Lower leg skin (tissue), 4 donors: ENCODE measurements around the gene SEMA5B. TPM values are rescaled to one million over a fixed set of nuclear protein-coding genes. Genes with fewer than 3 reads are reported as not detected.

Source experiments
- DNase-seq, 2 donors: peaks; one replicate each; pipeline ENCODE4 v3.0.0-alpha.2; 2019; ENCODE audit warnings: low spot score in 2 of 2
- H3K4me3 ChIP-seq: fragments of 200-600 bp; sonication (generic); 2 replicates; pipeline ENCODE4 v1.5.1; 2017; ENCODE audit warnings: mild to moderate bottlenecking, low read depth; ENCODE audit not compliant: poor library complexity, severe bottlenecking
- POLR2A ChIP-seq, 2 donors: fragments of 450-650 bp; IDR thresholded peaks; one replicate each; pipeline ENCODE4 v1.6.1; 2016 to 2017; ENCODE audit warnings: antibody characterized with exemption in 2 of 2, mild to moderate bottlenecking in 1 of 2, moderate library complexity in 1 of 2
- WGBS, 2 donors: methylation state at CpG; one replicate each; pipeline ENCODE4 v1.1.5; 2018; 5-methylcytosine and 5-hydroxymethylcytosine counted together
- intact Hi-C: fragments of 100-400 bp; cut with DNase I; formaldehyde crosslinking; loops from one replicate; pipeline ENCODE4 v1.15.0; 2023; ENCODE audit warnings: low total_unique reads
- total RNA-seq, 4 donors: library from RNA; depleted of rRNA; stranded (reverse); fragments of >200 nt; gene quantifications; one replicate each; pipeline ENCODE4 v1.1.0, GENCODE V29; 2016
- TF ChIP-seq, protein P1 (sequence below), 3 donors: fragments of 450-650 bp; IDR thresholded peaks; one replicate each; pipeline ENCODE4 v1.5.1; 2016; ENCODE audit warnings: antibody characterized with exemption in 3 of 3, mild to moderate bottlenecking in 3 of 3, moderate library complexity in 2 of 3

SEMA5B gene
- total RNA-seq, 4 donors from 2014 or later, result 0.21 to 1.8 (median 0.61) TPM

DNA sequence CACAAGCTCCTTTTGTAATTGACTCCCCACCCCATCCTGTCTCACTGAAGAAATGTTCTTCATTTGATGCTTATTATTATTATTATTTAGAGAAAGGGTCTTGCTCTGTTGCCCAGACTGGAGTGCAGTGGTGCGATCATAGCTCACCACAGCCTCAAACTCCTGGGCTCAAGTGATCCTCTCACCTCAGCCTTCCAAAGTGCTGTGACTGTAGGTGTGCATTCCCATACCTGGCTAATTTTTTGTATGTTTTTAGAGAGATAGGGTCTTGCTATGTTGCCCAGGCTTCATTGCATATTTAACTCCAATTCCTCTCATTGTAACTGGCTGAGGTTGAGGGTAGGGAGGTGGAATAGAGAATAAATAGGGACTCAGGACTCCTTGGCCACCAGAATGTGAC lies 22.3 kb downstream of the SEMA5B start:
- TF ChIP-seq, protein P1, sequence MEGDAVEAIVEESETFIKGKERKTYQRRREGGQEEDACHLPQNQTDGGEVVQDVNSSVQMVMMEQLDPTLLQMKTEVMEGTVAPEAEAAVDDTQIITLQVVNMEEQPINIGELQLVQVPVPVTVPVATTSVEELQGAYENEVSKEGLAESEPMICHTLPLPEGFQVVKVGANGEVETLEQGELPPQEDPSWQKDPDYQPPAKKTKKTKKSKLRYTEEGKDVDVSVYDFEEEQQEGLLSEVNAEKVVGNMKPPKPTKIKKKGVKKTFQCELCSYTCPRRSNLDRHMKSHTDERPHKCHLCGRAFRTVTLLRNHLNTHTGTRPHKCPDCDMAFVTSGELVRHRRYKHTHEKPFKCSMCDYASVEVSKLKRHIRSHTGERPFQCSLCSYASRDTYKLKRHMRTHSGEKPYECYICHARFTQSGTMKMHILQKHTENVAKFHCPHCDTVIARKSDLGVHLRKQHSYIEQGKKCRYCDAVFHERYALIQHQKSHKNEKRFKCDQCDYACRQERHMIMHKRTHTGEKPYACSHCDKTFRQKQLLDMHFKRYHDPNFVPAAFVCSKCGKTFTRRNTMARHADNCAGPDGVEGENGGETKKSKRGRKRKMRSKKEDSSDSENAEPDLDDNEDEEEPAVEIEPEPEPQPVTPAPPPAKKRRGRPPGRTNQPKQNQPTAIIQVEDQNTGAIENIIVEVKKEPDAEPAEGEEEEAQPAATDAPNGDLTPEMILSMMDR (IDR thresholded peaks at IDR 0.05), result no peak
- no peak for TF ChIP-seq POLR2A (IDR thresholded peaks at IDR 0.05)
- DNase-seq, result no peak
- WGBS, 2 donors, result 91 to 100% methylated on average over 1 of the region's 1 CpG
- intact Hi-C loops, result no loop called here
- H3K4me3 ChIP-seq, result no peak overlapping the region

- H3K4me3 ChIP-seq, result no peak overlapping the region
- intact Hi-C loops, result no loop called here
- 73 to 75% methylated on average over 5 of the region's 5 CpGs for WGBS, 2 donors
- TF ChIP-seq, protein P1 (IDR thresholded peaks at IDR 0.05), result no peak
- no peak for TF ChIP-seq POLR2A (IDR thresholded peaks at IDR 0.05)
- no peak for DNase-seq
Observed at GRCh38 chr3:123004201-123004918, 23.2 kb downstream of the SEMA5B start.

- no peak for DNase-seq
- H3K4me3 ChIP-seq, result no peak overlapping the region
- TF ChIP-seq POLR2A (IDR thresholded peaks at IDR 0.05), result no peak
- TF ChIP-seq, protein P1 (IDR thresholded peaks at IDR 0.05), result no peak
- intact Hi-C loops, result no loop called here
- 86 to 89% methylated on average over 7 of the region's 7 CpGs for WGBS, 2 donors
Observed at GRCh38 chr3:123002749-123003497, 24.6 kb downstream of the SEMA5B start.

DNA sequence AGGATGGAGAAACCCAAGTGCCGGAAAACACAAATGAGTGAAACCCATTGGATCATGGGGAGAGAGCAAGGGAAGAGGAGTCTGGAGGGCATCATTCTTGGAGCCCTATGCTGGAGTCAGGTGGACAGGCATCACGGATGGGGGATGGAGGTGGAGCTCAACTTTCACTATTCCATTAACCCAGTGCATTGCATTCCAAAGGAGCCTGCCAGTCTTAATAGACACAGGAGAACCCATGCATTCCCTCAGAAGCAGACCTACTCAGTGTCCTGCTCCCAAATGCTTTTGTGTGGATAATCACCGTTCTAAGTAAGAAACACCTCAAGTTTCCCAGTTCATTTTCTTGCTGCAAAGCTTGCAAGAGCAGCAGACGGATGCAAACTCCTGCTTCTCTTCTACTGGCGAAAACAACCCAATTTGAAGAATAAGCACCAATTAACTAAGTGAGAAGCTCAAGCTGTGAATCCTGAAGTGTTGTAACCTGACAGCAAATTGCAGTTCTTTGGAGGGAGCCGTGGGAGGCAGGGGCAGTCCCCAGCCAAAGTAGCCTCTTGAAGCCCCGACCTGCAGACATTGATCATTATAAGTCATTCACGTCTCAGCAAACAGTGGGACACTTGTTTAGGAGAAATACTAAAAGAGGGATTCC lies 25.3 kb downstream of the SEMA5B start:
- TF ChIP-seq POLR2A (IDR thresholded peaks at IDR 0.05), result no peak
- TF ChIP-seq, protein P1 (IDR thresholded peaks at IDR 0.05), result no peak
- no peak overlapping the region for H3K4me3 ChIP-seq
- WGBS, 2 donors, result 80 to 81% methylated on average over 8 of the region's 8 CpGs
- DNase-seq, result no peak
- intact Hi-C loops, result no loop called here

- DNase-seq, result no peak
- 95 to 99% methylated on average over 4 of the region's 4 CpGs for WGBS, 2 donors
- intact Hi-C loops, result no loop called here
- H3K4me3 ChIP-seq, result no peak overlapping the region
- TF ChIP-seq POLR2A (IDR thresholded peaks at IDR 0.05), result no peak
- TF ChIP-seq, protein P1 (IDR thresholded peaks at IDR 0.05), result no peak
Observed at GRCh38 chr3:122998856-122999255, 28.7 kb downstream of the SEMA5B start.
